Cardiac septum (tissue), 1 donor: ENCODE results near the gene LRRC56. TPM values are rescaled to one million over a fixed set of nuclear protein-coding genes. Genes with fewer than 3 reads are reported as not detected.
"Not testable (repeated sequence)": the region's sequence is repeated elsewhere in the genome, so short reads cannot be mapped to it uniquely, and the experiment has no call there.

Experiments
- DNase-seq: peaks from one replicate; pipeline ENCODE4 v3.0.0-alpha.2; 2020; ENCODE audit warnings: low spot score
- intact Hi-C: fragments of 100-400 bp; cut with DNase I; formaldehyde crosslinking; loops from one replicate; pipeline ENCODE4 v1.14.0; 2022
- total RNA-seq: library from RNA; stranded (reverse); fragmentation: NEBNext Ultra II Directional; extraction: Animal tissue kit (Norgen Biotek cat#: 25700); gene quantifications from one replicate; pipeline ENCODE4 v1.2.1, GENCODE V29; 2021
- donor health status: DM: no; HTN: no; CAD: no.

The LRRC56 gene
- total RNA-seq, 1 donor from 2014 or later = 0.38 TPM

GRCh38 chr11:563812-564578, 26.7 kb downstream of the LRRC56 start:
- DNase-seq = no peak
- intact Hi-C loops = no loop called here

GRCh38 chr11:565921-566509, 28.7 kb downstream of the LRRC56 start:
- DNase-seq = no peak
- intact Hi-C loops = no loop called here

GRCh38 chr11:567011-567628, 29.8 kb downstream of the LRRC56 start:
- no peak for DNase-seq
- intact Hi-C loops = no loop called here

DNA sequence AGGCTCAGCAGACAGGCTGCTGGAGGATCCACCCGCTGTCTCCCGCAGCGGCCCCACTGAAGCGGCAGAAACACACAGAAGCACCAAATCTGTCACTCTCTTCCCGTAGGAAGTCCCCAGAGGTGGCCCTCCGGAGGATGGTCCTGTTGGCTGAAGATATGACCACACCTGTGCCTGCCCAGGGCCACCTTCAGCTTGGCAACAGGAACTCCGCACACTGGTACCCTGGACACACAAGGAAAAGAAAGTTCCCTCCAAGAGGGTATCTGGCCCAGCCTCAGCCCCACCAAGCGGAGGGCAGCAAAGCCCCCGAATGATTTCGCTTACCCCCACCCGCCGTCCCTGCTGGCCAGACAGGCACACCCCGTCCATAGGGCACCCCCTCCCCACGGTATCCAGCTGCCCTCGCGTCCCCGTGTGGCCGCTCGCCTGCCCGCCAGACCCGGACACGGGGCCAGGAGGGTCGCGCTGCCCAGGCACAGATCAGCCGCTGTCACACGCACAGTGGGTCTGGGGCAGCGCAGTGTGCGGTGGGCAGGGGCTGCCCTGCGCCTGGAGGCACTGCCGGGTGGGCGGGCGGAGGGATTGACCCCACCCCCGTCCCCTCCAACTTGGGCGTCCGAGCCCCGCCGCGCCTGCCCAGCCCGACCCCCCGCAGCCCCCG, 30.4 kb downstream of the LRRC56 start:
- intact Hi-C loops = no loop called here
- no peak for DNase-seq

GRCh38 chr11:568306-569157, 31.2 kb downstream of the LRRC56 start:
- intact Hi-C loops = no loop called here
- DNase-seq = peak; percentile 96

GRCh38 chr11:569158-569885, 32.0 kb downstream of the LRRC56 start:
- no peak for DNase-seq
- intact Hi-C loops = no loop called here

DNA sequence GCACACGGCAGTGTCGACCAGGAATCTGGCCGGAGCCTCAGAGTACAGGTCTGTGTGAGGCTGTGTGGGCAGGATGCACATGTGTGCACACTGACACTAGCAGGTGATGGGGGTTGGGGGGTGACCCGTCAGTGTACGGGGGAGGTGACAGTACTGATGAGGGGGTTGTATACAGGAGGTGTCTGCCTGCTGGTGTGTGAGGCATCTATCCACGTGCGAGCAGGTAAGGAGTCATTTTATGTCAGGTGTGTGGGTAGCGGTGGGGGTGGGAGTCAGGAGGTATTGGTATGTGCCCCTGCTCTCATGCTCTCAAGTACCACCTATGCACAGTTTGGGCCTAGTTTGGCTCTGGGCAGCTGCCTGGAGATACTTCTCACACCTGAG, 34.5 kb downstream of the LRRC56 start:
- DNase-seq = no peak
- intact Hi-C loops = no loop called here

GRCh38 chr11:573146-573759, 35.9 kb downstream of the LRRC56 start:
- no peak for DNase-seq
- intact Hi-C loops = no loop called here

DNA sequence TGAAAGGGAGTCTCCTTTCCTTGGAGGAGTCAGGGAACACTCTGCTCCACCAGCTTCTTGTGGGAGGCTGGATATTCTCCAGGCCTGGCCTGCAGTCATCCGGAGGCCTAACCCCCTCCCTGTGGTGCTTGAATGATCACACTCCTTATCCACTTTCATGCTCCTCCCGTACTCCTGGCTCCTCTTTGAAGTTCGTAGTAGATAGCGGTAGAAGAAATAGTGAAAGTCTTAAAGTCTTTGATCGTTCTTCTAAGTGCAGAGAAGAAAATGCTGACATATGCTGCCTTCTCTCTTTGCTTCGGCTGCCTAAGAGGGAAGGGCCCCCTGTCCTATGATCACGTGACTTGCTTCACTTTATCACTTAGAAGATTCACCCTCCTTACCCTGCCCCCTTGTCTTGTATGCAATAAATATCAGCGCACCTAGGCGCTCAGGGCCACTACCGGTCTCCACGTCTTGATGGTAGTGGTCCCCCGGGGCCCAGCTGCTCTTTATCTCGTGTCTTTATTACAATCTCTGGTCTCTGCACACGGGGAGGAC, 36.8 kb downstream of the LRRC56 start:
- intact Hi-C loops = not testable (repeated sequence)

GRCh38 chr11:574632-575312, 37.4 kb downstream of the LRRC56 start:
- no peak for DNase-seq
- intact Hi-C loops = loop anchor here (5.0 kb wide), 1 partner anchor 43 kb away; the partner anchor contains the start of gene IRF7

More for the DNA sequence above, 36.8 kb downstream of the LRRC56 start:
- not testable (repeated sequence) for DNase-seq

GRCh38 chr11:575313-575995, 38.1 kb downstream of the LRRC56 start:
- intact Hi-C loops = loop anchor here (5.0 kb wide), 1 partner anchor 42 kb away; the partner anchor contains the start of gene IRF7
- no peak for DNase-seq

GRCh38 chr11:575996-576768, 38.9 kb downstream of the LRRC56 start, which contains the start of gene PHRF1:
PHRF1 (plus strand) TSS chr11:576470; CDS start chr11:581513, 5,043 bp downstream.
- intact Hi-C loops = loop anchor here (1.0 to 5.0 kb wide), 2 partner anchors 41 kb away; partner anchors contain the start of genes HRAS and IRF7

GRCh38 chr11:576811-577610, 39.7 kb downstream of the LRRC56 start:
- intact Hi-C loops = loop anchor here (1.0 to 5.0 kb wide), 2 partner anchors 40 to 42 kb away; partner anchors contain the start of genes HRAS and IRF7
- DNase-seq = no peak

More at GRCh38 chr11:575996-576768, 38.9 kb downstream of the LRRC56 start, which contains the start of gene PHRF1:
- DNase-seq = peak; percentile 98

DNA sequence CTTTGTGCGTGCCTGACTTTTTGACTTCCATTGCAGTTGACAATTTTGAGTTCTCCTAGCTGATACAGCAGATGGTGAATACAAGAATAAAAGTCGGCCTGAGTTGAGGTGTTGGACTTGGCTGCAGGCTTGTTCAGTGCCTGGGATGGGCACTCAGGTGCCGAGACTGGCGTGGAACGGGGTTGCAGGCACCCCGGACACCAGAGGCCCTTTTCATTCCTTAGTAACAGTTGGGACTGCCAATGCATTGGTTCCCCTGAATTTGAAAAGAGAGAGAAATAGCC, 40.2 kb downstream of the LRRC56 start:
- intact Hi-C loops = loop anchor here (5.0 kb wide), 1 partner anchor 40 kb away; the partner anchor contains the start of gene IRF7
- DNase-seq = no peak
